Neuronal stem cell (in vitro differentiated cells): ENCODE results near the gene CACHD1.

Source experiments
- DNase-seq: peaks from one replicate; pipeline ENCODE4 v3.0.0-alpha.2; 2013; ENCODE audit warnings: low spot score
- H2AFZ ChIP-seq: one replicate; pipeline ENCODE4 v1.6.1; 2013; ENCODE audit warnings: mild to moderate bottlenecking, low read length, inconsistent platforms
- H2AK5ac ChIP-seq: 2 replicates; pipeline ENCODE4 v1.6.1; 2013; ENCODE audit warnings: low read depth, mild to moderate bottlenecking, inconsistent platforms, low read length, moderate library complexity, mixed read lengths
- H2BK120ac ChIP-seq: 2 replicates; pipeline ENCODE4 v1.6.1; 2013; ENCODE audit warnings: low read depth, mild to moderate bottlenecking, inconsistent platforms, low read length, moderate library complexity, mixed read lengths
- H2BK12ac ChIP-seq: one replicate; pipeline ENCODE4 v1.6.1; 2013; ENCODE audit warnings: low read length, inconsistent platforms
- H2BK15ac ChIP-seq: 2 replicates; pipeline ENCODE4 v1.6.1; 2013; ENCODE audit warnings: mild to moderate bottlenecking, low read length, inconsistent platforms, mixed read lengths
- H2BK5ac ChIP-seq: one replicate; pipeline ENCODE4 v1.6.1; 2013; ENCODE audit warnings: inconsistent platforms, mild to moderate bottlenecking, low read length, moderate library complexity
- H3K14ac ChIP-seq: one replicate; pipeline ENCODE4 v1.6.1; 2013; ENCODE audit warnings: low read length, inconsistent platforms
- H3K18ac ChIP-seq: 2 replicates; pipeline ENCODE4 v1.6.1; 2013; ENCODE audit warnings: low read length, inconsistent platforms
- H3K23ac ChIP-seq: 2 replicates; pipeline ENCODE4 v1.6.1; 2013; ENCODE audit warnings: low read depth, mild to moderate bottlenecking, mixed read lengths, low read length, inconsistent platforms; ENCODE audit not compliant: poor library complexity
- H3K27ac ChIP-seq: replicated peaks from 3 replicates; pipeline ENCODE4 v1.5.1; 2013; ENCODE audit warnings: low read length, inconsistent platforms
- H3K27me3 ChIP-seq, 3 experiments: 2 replicates each; pipeline ENCODE4 v1.6.1; 2013; ENCODE audit warnings: low read length in 3 of 3, mild to moderate bottlenecking in 2 of 3, inconsistent platforms in 1 of 3, low read depth in 1 of 3, mixed read lengths in 1 of 3, moderate library complexity in 1 of 3; ENCODE audit not compliant: control insufficient read depth in 3 of 3, insufficient read depth in 3 of 3
- H3K36me3 ChIP-seq, 2 donors: replicated peaks in 1 of 2; 2 replicates each; pipeline ENCODE4 v1.6.1; 2013; ENCODE audit warnings: low read length in 2 of 2; ENCODE audit not compliant: control insufficient read depth in 2 of 2, insufficient read depth in 2 of 2
- H3K4ac ChIP-seq: 2 replicates; pipeline ENCODE4 v1.6.1; 2013; ENCODE audit warnings: inconsistent platforms, mild to moderate bottlenecking, low read length, moderate library complexity
- H3K4me1 ChIP-seq, 2 donors: 1 replicate in 1 of 2; 2 replicates in 1 of 2; pipeline ENCODE4 v1.6.1; 2013; ENCODE audit warnings: low read length in 2 of 2, low read depth in 1 of 2; ENCODE audit not compliant: control insufficient read depth in 2 of 2, insufficient read depth in 1 of 2
- H3K4me2 ChIP-seq: one replicate; pipeline ENCODE4 v1.6.1; 2013; ENCODE audit warnings: mild to moderate bottlenecking, low read length, inconsistent platforms; ENCODE audit not compliant: insufficient read depth, poor library complexity, severe bottlenecking
- H3K4me3 ChIP-seq, 2 donors: 2 replicates each; pipeline ENCODE4 v1.5.1; 2013; ENCODE audit warnings: low read length in 2 of 2, mild to moderate bottlenecking in 2 of 2, inconsistent platforms in 1 of 2, moderate library complexity in 1 of 2
- H3K79me1 ChIP-seq: one replicate; pipeline ENCODE4 v1.6.1; 2013; ENCODE audit warnings: low read depth, mild to moderate bottlenecking, inconsistent platforms, low read length, moderate library complexity
- H3K9ac ChIP-seq: one replicate; pipeline ENCODE4 v1.6.1; 2013; ENCODE audit warnings: mild to moderate bottlenecking, low read depth, low read length, inconsistent platforms; ENCODE audit not compliant: poor library complexity
- H3K9me3 ChIP-seq, 2 donors: replicated peaks in 1 of 2; 2 replicates each; pipeline versions ENCODE3 to v1.6.1; 2013; ENCODE audit warnings: low read length in 2 of 2, mild to moderate bottlenecking in 2 of 2, inconsistent platforms in 1 of 2, low read depth in 1 of 2, mixed read lengths in 1 of 2, moderate library complexity in 1 of 2; ENCODE audit not compliant: control insufficient read depth in 2 of 2, insufficient read depth in 1 of 2
- H4K8ac ChIP-seq: one replicate; pipeline ENCODE4 v1.6.1; 2013; ENCODE audit warnings: low read depth, mild to moderate bottlenecking, inconsistent platforms, low read length, moderate library complexity
- H4K91ac ChIP-seq: one replicate; pipeline ENCODE4 v1.6.1; 2013; ENCODE audit warnings: low read length, low read depth, mild to moderate bottlenecking, inconsistent platforms; ENCODE audit not compliant: poor library complexity
- WGBS, 2 donors: extraction: QIAGEN DNeasy Blood & Tissue Kit; methylation state at CpG; one replicate each; pipeline ENCODE4 v1.1.7; 2013; ENCODE audit warnings: missing lambda C conversion rate in 2 of 2, mixed read lengths in 1 of 2; ENCODE audit not compliant: insufficient read length in 2 of 2, insufficient replicate concordance in 1 of 2; ENCODE audit errors: extremely low coverage in 2 of 2; 5-methylcytosine and 5-hydroxymethylcytosine counted together

CACHD1 gene

GRCh38 chr1:64651841-64652240 lies 181.9 kb downstream of the CACHD1 start:
- no CpG with 5 or more reads among the region's 4 CpGs for WGBS, 2 donors
- no peak overlapping the region for H3K27ac ChIP-seq
- H2AFZ ChIP-seq: no peak overlapping the region
- H2AK5ac ChIP-seq: no peak overlapping the region
- H2BK5ac ChIP-seq: no peak overlapping the region
- DNase-seq: no peak
- H2BK120ac ChIP-seq: no peak overlapping the region
- no peak overlapping the region for H3K14ac ChIP-seq
- H2BK12ac ChIP-seq: no peak overlapping the region
- no peaks in the 10 kb centered on the region for H3K27me3 ChIP-seq
- no peak overlapping the region for H3K23ac ChIP-seq
- no peak overlapping the region for H3K4me2 ChIP-seq
- H3K79me1 ChIP-seq: no peaks in the 10 kb centered on the region
- no peaks in the 10 kb centered on the region for H3K4me1 ChIP-seq
- no peak overlapping the region for H3K18ac ChIP-seq
- H3K36me3 ChIP-seq: peaks cover 2 to 100% of the 10 kb centered on the region in 2 donors
- no peak overlapping the region for H4K91ac ChIP-seq
- no peaks in the 10 kb centered on the region for H3K9me3 ChIP-seq
- no peak overlapping the region for H3K4ac ChIP-seq
- H2BK15ac ChIP-seq: no peak overlapping the region
- H3K9ac ChIP-seq: no peak overlapping the region
- no peak overlapping the region for H3K4me3 ChIP-seq
- H4K8ac ChIP-seq: no peak overlapping the region

- no CpG with 5 or more reads among the region's 2 CpGs for WGBS, 2 donors
- peaks cover 2 to 100% of the 10 kb centered on the region in 2 donors for H3K36me3 ChIP-seq
Measured at GRCh38 chr1:64653466-64653865, 183.5 kb downstream of the CACHD1 start.

GRCh38 chr1:64654519-64655341 lies 184.8 kb downstream of the CACHD1 start:
- DNase-seq: no peak
- H3K4me3 ChIP-seq: no peak overlapping the region
- no peak overlapping the region for H3K9ac ChIP-seq
- no peaks in the 10 kb centered on the region for H3K4me1 ChIP-seq
- H3K4ac ChIP-seq: no peak overlapping the region
- H3K27me3 ChIP-seq: no peaks in the 10 kb centered on the region
- no peak overlapping the region for H3K4me2 ChIP-seq
- H3K79me1 ChIP-seq: no peaks in the 10 kb centered on the region
- H2BK15ac ChIP-seq: no peak overlapping the region
- H3K23ac ChIP-seq: no peak overlapping the region
- no peaks in the 10 kb centered on the region for H3K9me3 ChIP-seq
- H2AFZ ChIP-seq: no peak overlapping the region
- no peak overlapping the region for H4K91ac ChIP-seq
- no peak overlapping the region for H2BK120ac ChIP-seq
- H3K36me3 ChIP-seq: peaks cover 4 to 100% of the 10 kb centered on the region in 2 donors
- no peak overlapping the region for H2BK5ac ChIP-seq
- no peak overlapping the region for H3K18ac ChIP-seq
- H2AK5ac ChIP-seq: no peak overlapping the region
- H3K14ac ChIP-seq: no peak overlapping the region
- no peak overlapping the region for H4K8ac ChIP-seq
- H3K27ac ChIP-seq: no peak overlapping the region
- no peak overlapping the region for H2BK12ac ChIP-seq
- WGBS, 2 donors: no CpG with 5 or more reads among the region's 5 CpGs

More at GRCh38 chr1:64653466-64653865, 183.5 kb downstream of the CACHD1 start:
- Histone ChIP-seq H3K4me3 (no peak overlapping the region), H3K23ac (no peak overlapping the region), H3K4ac (no peak overlapping the region), H3K27me3 (no peaks in the 10 kb centered on the region), H3K9me3 (no peaks in the 10 kb centered on the region), H3K9ac (no peak overlapping the region), H2BK15ac (no peak overlapping the region), H3K14ac (no peak overlapping the region), H3K79me1 (no peaks in the 10 kb centered on the region), H3K4me1 (no peaks in the 10 kb centered on the region), H2BK120ac (no peak overlapping the region), H4K91ac (no peak overlapping the region), H2AK5ac (no peak overlapping the region), H2AFZ (no peak overlapping the region), H3K4me2 (no peak overlapping the region), H2BK5ac (no peak overlapping the region), H3K27ac (no peak overlapping the region), H4K8ac (no peak overlapping the region), H3K18ac (no peak overlapping the region), H2BK12ac (no peak overlapping the region)
- DNase-seq: no peak

GRCh38 chr1:64655861-64656260 lies 185.9 kb downstream of the CACHD1 start:
- no peak overlapping the region for H3K23ac ChIP-seq
- H2BK15ac ChIP-seq: no peak overlapping the region
- no peak overlapping the region for H3K4me2 ChIP-seq
- no peak overlapping the region for H3K14ac ChIP-seq
- WGBS, 2 donors: no CpG with 5 or more reads among the region's 2 CpGs
- no peak overlapping the region for H3K27ac ChIP-seq
- no peak overlapping the region for H3K4me3 ChIP-seq
- H3K79me1 ChIP-seq: no peaks in the 10 kb centered on the region
- no peak for DNase-seq
- no peak overlapping the region for H2AK5ac ChIP-seq
- H3K9ac ChIP-seq: no peak overlapping the region
- no peak overlapping the region for H2BK120ac ChIP-seq
- no peaks in the 10 kb centered on the region for H3K27me3 ChIP-seq
- H3K4me1 ChIP-seq: no peaks in the 10 kb centered on the region
- no peaks in the 10 kb centered on the region for H3K9me3 ChIP-seq
- no peak overlapping the region for H2AFZ ChIP-seq
- H4K8ac ChIP-seq: no peak overlapping the region
- peaks cover 4 to 100% of the 10 kb centered on the region in 2 donors for H3K36me3 ChIP-seq
- H2BK12ac ChIP-seq: no peak overlapping the region
- no peak overlapping the region for H3K18ac ChIP-seq
- H4K91ac ChIP-seq: no peak overlapping the region
- H2BK5ac ChIP-seq: no peak overlapping the region
- H3K4ac ChIP-seq: no peak overlapping the region
